Mesenchymal stem cell (in vitro differentiated cells and primary cell): ENCODE results near the gene GRIP1.

ENCODE experiments used
- DNase-seq: peaks from one replicate; pipeline ENCODE4 v3.0.0-alpha.2; 2013
- H2AFZ ChIP-seq: one replicate; pipeline ENCODE4 v1.6.1; 2013; ENCODE audit warnings: low read depth, mild to moderate bottlenecking, control low read depth, inconsistent platforms, low read length, moderate library complexity
- H2AK5ac ChIP-seq: 2 replicates; pipeline ENCODE4 v1.6.1; 2013; ENCODE audit warnings: low read length, moderate library complexity, mild to moderate bottlenecking, inconsistent platforms; ENCODE audit not compliant: severe bottlenecking
- H2BK120ac ChIP-seq: one replicate; pipeline ENCODE4 v1.6.1; 2013; ENCODE audit warnings: low read depth, mild to moderate bottlenecking, inconsistent platforms, low read length, moderate library complexity
- H2BK12ac ChIP-seq, 2 experiments: one replicate each; pipeline ENCODE4 v1.6.1; 2013; ENCODE audit warnings: inconsistent platforms in 2 of 2, low read length in 2 of 2, mild to moderate bottlenecking in 2 of 2, moderate library complexity in 2 of 2, control low read depth in 1 of 2
- H2BK15ac ChIP-seq: one replicate; pipeline ENCODE4 v1.6.1; 2013; ENCODE audit warnings: mild to moderate bottlenecking, low read depth, inconsistent platforms; ENCODE audit not compliant: poor library complexity, severe bottlenecking
- H2BK5ac ChIP-seq: 2 replicates; pipeline ENCODE4 v1.6.1; 2013; ENCODE audit warnings: low read depth, mild to moderate bottlenecking, low read length, control low read depth, inconsistent platforms; ENCODE audit not compliant: poor library complexity, severe bottlenecking
- H3K14ac ChIP-seq, 2 experiments: one replicate each; pipeline ENCODE4 v1.6.1; 2013; ENCODE audit warnings: inconsistent platforms in 2 of 2, low read length in 2 of 2, control low read depth in 1 of 2, mild to moderate bottlenecking in 1 of 2, moderate library complexity in 1 of 2
- H3K18ac ChIP-seq, 2 experiments: one replicate each; pipeline ENCODE4 v1.6.1; 2013; ENCODE audit warnings: inconsistent platforms in 2 of 2, low read length in 2 of 2, control low read depth in 1 of 2, low read depth in 1 of 2, mild to moderate bottlenecking in 1 of 2
- H3K23ac ChIP-seq, 2 experiments: one replicate each; pipeline ENCODE4 v1.6.1; 2013; ENCODE audit warnings: inconsistent platforms in 2 of 2, low read length in 2 of 2, mild to moderate bottlenecking in 2 of 2, moderate library complexity in 2 of 2, control low read depth in 1 of 2
- H3K27ac ChIP-seq: 2 replicates; pipeline ENCODE4 v1.5.1; 2013; ENCODE audit warnings: mild to moderate bottlenecking, moderate library complexity, low read length, control low read depth, inconsistent platforms; ENCODE audit not compliant: poor library complexity, severe bottlenecking
- H3K27me3 ChIP-seq, 2 experiments: 2 replicates each; pipeline versions ENCODE4 v1.6.1 to v1.7.0; 2013; ENCODE audit warnings: low read length in 2 of 2, mild to moderate bottlenecking in 2 of 2, moderate library complexity in 2 of 2, control low read depth in 1 of 2, inconsistent platforms in 1 of 2; ENCODE audit not compliant: control insufficient read depth in 1 of 2, insufficient read depth in 1 of 2
- H3K36me3 ChIP-seq, 2 experiments: 2 replicates each; pipeline versions ENCODE4 v1.6.1 to v1.7.0; 2013; ENCODE audit warnings: low read length in 2 of 2, control low read depth in 1 of 2, inconsistent platforms in 1 of 2, low read depth in 1 of 2, mild to moderate bottlenecking in 1 of 2; ENCODE audit not compliant: insufficient read depth in 2 of 2, control insufficient read depth in 1 of 2
- H3K4ac ChIP-seq, 2 experiments: one replicate each; pipeline ENCODE4 v1.6.1; 2013; ENCODE audit warnings: inconsistent platforms in 2 of 2, low read length in 2 of 2, mild to moderate bottlenecking in 2 of 2, moderate library complexity in 2 of 2, control low read depth in 1 of 2, low read depth in 1 of 2
- H3K4me1 ChIP-seq: 2 replicates; pipeline ENCODE4 v1.6.1; 2013; ENCODE audit warnings: low read depth, low read length, control low read depth; ENCODE audit not compliant: control insufficient read depth, insufficient read depth
- H3K4me2 ChIP-seq: 2 replicates; pipeline ENCODE4 v1.6.1; 2013; ENCODE audit warnings: low read length, mild to moderate bottlenecking, inconsistent platforms; ENCODE audit not compliant: poor library complexity, severe bottlenecking
- H3K4me3 ChIP-seq, 2 experiments: 2 replicates each; pipeline versions ENCODE4 v1.5.1 to v1.7.0; 2013; ENCODE audit warnings: low read length in 2 of 2, mild to moderate bottlenecking in 2 of 2, control low read depth in 1 of 2, low read depth in 1 of 2; ENCODE audit not compliant: insufficient read depth in 1 of 2
- H3K79me1 ChIP-seq: replicated peaks from 2 replicates; pipeline ENCODE4 v1.6.1; 2013; ENCODE audit warnings: mild to moderate bottlenecking, control low read depth, low read length, inconsistent platforms; ENCODE audit not compliant: poor library complexity, severe bottlenecking
- H3K9ac ChIP-seq: 2 replicates; pipeline ENCODE4 v1.7.0; 2013; ENCODE audit warnings: mild to moderate bottlenecking, low read length, moderate library complexity
- H3K9me3 ChIP-seq: 2 replicates; pipeline ENCODE4 v1.7.0; 2013; ENCODE audit warnings: mild to moderate bottlenecking, low read length; ENCODE audit not compliant: control insufficient read depth
- H4K8ac ChIP-seq: one replicate; pipeline ENCODE4 v1.6.1; 2013; ENCODE audit warnings: inconsistent platforms, mild to moderate bottlenecking, low read length, moderate library complexity
- H4K91ac ChIP-seq: one replicate; pipeline ENCODE4 v1.6.1; 2013; ENCODE audit warnings: mild to moderate bottlenecking, low read length, inconsistent platforms
- WGBS: methylation state at CpG from one replicate; pipeline ENCODE4 v1.1.7; 2013; ENCODE audit warnings: mixed read lengths; 5-methylcytosine and 5-hydroxymethylcytosine counted together

Gene GRIP1

GRCh38 chr12:66392266-66392915, 286.5 kb downstream of the GRIP1 start:
- no peak overlapping the region for H3K9ac ChIP-seq
- no peak overlapping the region for H3K4me3 ChIP-seq
- no peak overlapping the region for H2BK15ac ChIP-seq
- H3K23ac ChIP-seq, result no peak overlapping the region
- H2AFZ ChIP-seq, result no peak overlapping the region
- WGBS, result 89% methylated on average over 3 of the region's 6 CpGs
- H3K9me3 ChIP-seq, result peaks cover under 1% of the 10 kb centered on the region
- no peak overlapping the region for H4K91ac ChIP-seq
- peaks cover 0 to 2% of the 10 kb centered on the region in 2 experiments for H3K27me3 ChIP-seq
- H2BK120ac ChIP-seq, result no peak overlapping the region
- DNase-seq, result no peak
- peaks cover 4% of the 10 kb centered on the region for H3K4me1 ChIP-seq
- H3K4me2 ChIP-seq, result no peak overlapping the region
- H2BK5ac ChIP-seq, result no peak overlapping the region
- H4K8ac ChIP-seq, result no peak overlapping the region
- H2AK5ac ChIP-seq, result no peak overlapping the region
- H3K18ac ChIP-seq, result no peak overlapping the region
- no peak overlapping the region for H3K4ac ChIP-seq
- H3K14ac ChIP-seq, result no peak overlapping the region
- H3K36me3 ChIP-seq, result no peaks in the 10 kb centered on the region
- H2BK12ac ChIP-seq, result no peak overlapping the region
- H3K79me1 ChIP-seq, result no peaks in the 10 kb centered on the region
- H3K27ac ChIP-seq, result no peak overlapping the region

- H3K36me3 ChIP-seq, result no peaks in the 10 kb centered on the region
- H3K27me3 ChIP-seq, result peaks cover 0 to 2% of the 10 kb centered on the region in 2 experiments
- H4K91ac ChIP-seq, result no peak overlapping the region
- H2BK5ac ChIP-seq, result no peak overlapping the region
- H2AK5ac ChIP-seq, result no peak overlapping the region
- no peak for DNase-seq
- no peak overlapping the region for H3K18ac ChIP-seq
- no peak overlapping the region for H2BK15ac ChIP-seq
- H3K4me3 ChIP-seq, result no peak overlapping the region
- H3K27ac ChIP-seq, result no peak overlapping the region
- H4K8ac ChIP-seq, result no peak overlapping the region
- 72% methylated on average over 2 of the region's 2 CpGs for WGBS
- no peak overlapping the region for H2AFZ ChIP-seq
- no peak overlapping the region for H3K9ac ChIP-seq
- H3K14ac ChIP-seq, result no peak overlapping the region
- peaks cover 6% of the 10 kb centered on the region for H3K9me3 ChIP-seq
- H3K4ac ChIP-seq, result no peak overlapping the region
- H2BK120ac ChIP-seq, result no peak overlapping the region
- peaks cover 2% of the 10 kb centered on the region for H3K4me1 ChIP-seq
- H3K23ac ChIP-seq, result no peak overlapping the region
- H2BK12ac ChIP-seq, result no peak overlapping the region
- H3K79me1 ChIP-seq, result no peaks in the 10 kb centered on the region
- no peak overlapping the region for H3K4me2 ChIP-seq
Observed at GRCh38 chr12:66388517-66388916, 290.4 kb downstream of the GRIP1 start.

- Histone ChIP-seq H2BK5ac (no peak overlapping the region), H3K18ac (no peak overlapping the region), H3K36me3 (no peaks in the 10 kb centered on the region), H2BK12ac (no peak overlapping the region), H2AK5ac (no peak overlapping the region), H3K23ac (no peak overlapping the region), H3K4me3 (no peak overlapping the region), H3K79me1 (no peaks in the 10 kb centered on the region), H3K14ac (no peak overlapping the region), H2AFZ (no peak overlapping the region), H3K4me2 (no peak overlapping the region), H2BK120ac (no peak overlapping the region), H4K91ac (no peak overlapping the region), H4K8ac (no peak overlapping the region), H3K27ac (no peak overlapping the region), H3K9me3 (peaks cover 6% of the 10 kb centered on the region), H2BK15ac (no peak overlapping the region), H3K4ac (no peak overlapping the region), H3K27me3 (peaks cover 0 to 2% of the 10 kb centered on the region in 2 experiments), H3K4me1 (peaks cover 2% of the 10 kb centered on the region), H3K9ac (no peak overlapping the region)
- WGBS, result 48% methylated on average over 1 of the region's 1 CpG
- DNase-seq, result no peak
Observed at GRCh38 chr12:66387117-66387516, 291.8 kb downstream of the GRIP1 start.

- Histone ChIP-seq H3K9ac (no peak overlapping the region), H3K27me3 (no peaks in the 10 kb centered on the region), H3K18ac (no peak overlapping the region), H2AK5ac (no peak overlapping the region), H2BK120ac (no peak overlapping the region), H3K14ac (no peak overlapping the region), H4K91ac (no peak overlapping the region), H3K27ac (no peak overlapping the region), H3K4me2 (no peak overlapping the region), H3K4me1 (no peaks in the 10 kb centered on the region), H4K8ac (no peak overlapping the region), H3K23ac (no peak overlapping the region), H2BK12ac (no peak overlapping the region), H3K79me1 (no peaks in the 10 kb centered on the region), H2BK5ac (no peak overlapping the region), H3K36me3 (no peaks in the 10 kb centered on the region), H2AFZ (no peak overlapping the region), H3K4me3 (no peak overlapping the region), H3K9me3 (no peaks in the 10 kb centered on the region), H3K4ac (no peak overlapping the region), H2BK15ac (no peak overlapping the region)
- 89% methylated on average over 3 of the region's 5 CpGs for WGBS
- DNase-seq, result peak; percentile 20
Observed at GRCh38 chr12:66380769-66381535, 297.9 kb downstream of the GRIP1 start.
